Activated CD8-positive, alpha-beta T cell treated with anti-CD3 and anti-CD28 coated beads for 36 hours (primary cell): Measurements from ENCODE around the gene PRKD2. TPM values are rescaled to one million over a fixed set of nuclear protein-coding genes. Genes with fewer than 3 reads are reported as not detected.

ENCODE experiments used
- ATAC-seq: fragments of 200-7000 bp; cut with Tn5 transposase; one replicate; pipeline ENCODE4 v1.10.0; 2021; ENCODE audit warnings: mild to moderate bottlenecking, moderate library complexity
- CTCF ChIA-PET: fragments of 350-600 bp; sonication (Branson Sonifier 250); formaldehyde crosslinking; loops from one replicate; lab custom pipeline; 2021; ENCODE audit warnings: antibody characterized with exemption; lab: Charles Lee
- POLR2A ChIA-PET: fragments of 350-600 bp; sonication (Branson Sonifier 250); formaldehyde crosslinking; loops from one replicate; lab custom pipeline; 2021; ENCODE audit warnings: antibody characterized with exemption; lab: Charles Lee
- DNase-seq: peaks from one replicate; pipeline ENCODE4 v3.0.0-alpha.2; 2020
- H3K27ac Mint-ChIP-seq: one replicate; pipeline ENCODE4 v1.8.0; 2021; ENCODE audit warnings: mild to moderate bottlenecking, mixed read lengths
- H3K27me3 Mint-ChIP-seq: one replicate; pipeline ENCODE4 v1.8.0; 2021; ENCODE audit warnings: mixed read lengths
- H3K36me3 Mint-ChIP-seq: one replicate; pipeline ENCODE4 v1.8.0; 2021; ENCODE audit warnings: low read depth, mixed read lengths
- H3K4me1 Mint-ChIP-seq: one replicate; pipeline ENCODE4 v1.8.0; 2021; ENCODE audit warnings: low read depth, mixed read lengths
- H3K4me3 Mint-ChIP-seq: one replicate; pipeline ENCODE4 v1.8.0; 2021; ENCODE audit warnings: mild to moderate bottlenecking, moderate library complexity, mixed read lengths
- H3K9me3 Mint-ChIP-seq: one replicate; pipeline ENCODE4 v1.8.0; 2021; ENCODE audit warnings: mixed read lengths
- intact Hi-C: fragments of 100-400 bp; cut with micrococcal nuclease; formaldehyde crosslinking; loops from one replicate; pipeline ENCODE4 v1.10.0; 2022
- total RNA-seq, 2 experiments: library from RNA; stranded (reverse); gene quantifications; one replicate each; pipeline ENCODE4 v1.2.3, GENCODE V29; 2021
- TF ChIP-seq, protein P1 (sequence below): fragments of 200-600 bp; IDR thresholded peaks from one replicate; pipeline ENCODE4 v1.8.0; 2022; ENCODE audit warnings: antibody characterized with exemption, mild to moderate bottlenecking

PRKD2 gene
- total RNA-seq, 2 experiments from 2014 or later: 81.1 to 86.0 TPM

DNA sequence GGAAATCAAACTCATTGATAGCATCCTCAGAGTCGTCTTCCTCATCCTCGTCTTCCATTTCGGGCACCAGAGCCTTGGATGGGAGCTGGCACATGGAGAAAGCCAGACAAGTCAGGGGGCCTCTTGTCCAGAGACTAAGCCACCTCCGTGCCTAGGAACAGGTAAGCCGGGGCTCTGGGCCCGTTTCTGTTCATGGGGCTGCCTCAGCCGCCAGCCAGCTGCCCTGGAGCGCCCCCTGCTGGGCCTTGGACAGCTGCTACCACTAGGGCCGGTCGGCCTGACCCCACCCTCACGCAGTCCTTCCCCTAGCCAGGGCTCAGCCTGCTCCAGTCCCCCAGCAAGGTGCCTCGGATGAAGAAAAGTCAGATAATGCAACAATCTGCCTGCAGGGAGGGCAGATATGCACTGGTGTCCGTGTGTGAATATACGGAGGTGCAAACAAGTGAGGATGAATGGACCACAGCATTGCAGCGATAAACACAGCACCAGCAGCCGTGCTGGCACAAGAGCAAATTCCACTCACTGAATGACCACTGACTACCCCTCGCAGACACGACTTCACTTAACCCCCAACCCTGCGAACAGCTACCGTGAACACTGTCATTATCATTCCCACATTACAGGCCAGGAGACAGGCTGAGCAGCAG is 11.9 kb upstream of the PRKD2 start:
- DNase-seq (peak; percentile 88), ATAC-seq (peak; percentile 90)
- intact Hi-C loops: loop anchor here (1.0 to 10.0 kb wide), 2 partner anchors 25 to 114 kb away; no protein-coding TSS in a partner anchor
- ChIA-PET CTCF (interaction anchor here (0.7 to 6.4 kb wide), 27 partner anchors 9 to 284 kb away, joined by 3 to 95 read pairs (median 7); partner anchors contain the start of genes DACT3 and PRKD2), POLR2A (interaction anchor here (0.6 to 2.1 kb wide), 5 partner anchors 11 to 115 kb away, joined by 3 to 10 read pairs (median 3); partner anchors contain the start of gene PRKD2)
- TF ChIP-seq, protein P1, sequence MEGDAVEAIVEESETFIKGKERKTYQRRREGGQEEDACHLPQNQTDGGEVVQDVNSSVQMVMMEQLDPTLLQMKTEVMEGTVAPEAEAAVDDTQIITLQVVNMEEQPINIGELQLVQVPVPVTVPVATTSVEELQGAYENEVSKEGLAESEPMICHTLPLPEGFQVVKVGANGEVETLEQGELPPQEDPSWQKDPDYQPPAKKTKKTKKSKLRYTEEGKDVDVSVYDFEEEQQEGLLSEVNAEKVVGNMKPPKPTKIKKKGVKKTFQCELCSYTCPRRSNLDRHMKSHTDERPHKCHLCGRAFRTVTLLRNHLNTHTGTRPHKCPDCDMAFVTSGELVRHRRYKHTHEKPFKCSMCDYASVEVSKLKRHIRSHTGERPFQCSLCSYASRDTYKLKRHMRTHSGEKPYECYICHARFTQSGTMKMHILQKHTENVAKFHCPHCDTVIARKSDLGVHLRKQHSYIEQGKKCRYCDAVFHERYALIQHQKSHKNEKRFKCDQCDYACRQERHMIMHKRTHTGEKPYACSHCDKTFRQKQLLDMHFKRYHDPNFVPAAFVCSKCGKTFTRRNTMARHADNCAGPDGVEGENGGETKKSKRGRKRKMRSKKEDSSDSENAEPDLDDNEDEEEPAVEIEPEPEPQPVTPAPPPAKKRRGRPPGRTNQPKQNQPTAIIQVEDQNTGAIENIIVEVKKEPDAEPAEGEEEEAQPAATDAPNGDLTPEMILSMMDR: peak; percentile 94
- peak overlapping the region; percentile 65 for H3K27ac Mint-ChIP-seq
- no peaks in the 10 kb centered on the region for H3K27me3 Mint-ChIP-seq
- H3K4me1 Mint-ChIP-seq: peaks cover 11% of the 10 kb centered on the region
- H3K4me3 Mint-ChIP-seq: no peak overlapping the region
- peaks cover 41% of the 10 kb centered on the region for H3K36me3 Mint-ChIP-seq
- no peaks in the 10 kb centered on the region for H3K9me3 Mint-ChIP-seq

GRCh38 chr19:46728208-46728607 is 11.3 kb upstream of the PRKD2 start:
- ATAC-seq (no peak), DNase-seq (no peak)
- Mint-ChIP-seq H3K27me3 (no peaks in the 10 kb centered on the region), H3K4me1 (peaks cover 11% of the 10 kb centered on the region), H3K4me3 (no peak overlapping the region), H3K36me3 (peaks cover 41% of the 10 kb centered on the region), H3K9me3 (no peaks in the 10 kb centered on the region), H3K27ac (no peak overlapping the region)
- ChIA-PET POLR2A (interaction anchor here (1.3 to 2.1 kb wide), 4 partner anchors 10 to 114 kb away, joined by 3 to 10 read pairs (median 6); no protein-coding TSS in a partner anchor), CTCF (interaction anchor here (0.7 to 6.4 kb wide), 25 partner anchors 9 to 199 kb away, joined by 3 to 95 read pairs (median 8); partner anchors contain the start of genes DACT3 and PRKD2)
- TF ChIP-seq, protein P1: no peak
- intact Hi-C loops: loop anchor here (10.0 kb wide), 1 partner anchor 113 kb away; no protein-coding TSS in a partner anchor

DNA sequence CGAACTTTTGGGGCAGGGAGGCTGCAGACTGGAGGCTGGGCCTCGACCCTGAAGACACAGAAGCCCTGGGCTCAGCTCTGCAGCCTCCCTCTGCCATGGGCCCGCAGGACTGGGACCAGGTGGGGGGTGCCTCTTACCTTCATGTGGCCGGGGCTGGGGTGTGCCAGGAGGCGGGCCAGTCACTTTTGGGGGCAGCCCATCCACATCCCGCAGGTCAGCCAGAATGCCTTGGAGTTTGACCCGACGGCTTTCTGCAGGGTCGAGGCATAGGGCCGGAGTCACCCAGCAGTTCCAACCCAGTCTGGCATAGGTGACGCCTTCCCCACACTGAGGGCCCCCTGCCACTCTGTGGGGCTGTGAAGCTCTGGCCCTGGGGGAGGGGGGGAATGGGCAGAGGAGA is 10.8 kb upstream of the PRKD2 start:
- TF ChIP-seq, protein P1: no peak
- POLR2A ChIA-PET: interaction anchor here (1.3 to 2.1 kb wide), 2 partner anchors 16 to 114 kb away, joined by 3 to 10 read pairs; no protein-coding TSS in a partner anchor
- intact Hi-C loops: loop anchor here (10.0 kb wide), 1 partner anchor 113 kb away; no protein-coding TSS in a partner anchor

GRCh38 chr19:46726971-46727501 is 10.1 kb upstream of the PRKD2 start:
- no peak for ATAC-seq
- CTCF ChIA-PET: interaction anchor here (1.3 to 6.4 kb wide), 6 partner anchors 8 to 30 kb away, joined by 4 to 95 read pairs (median 18); partner anchors contain the start of gene PRKD2
- no peak for DNase-seq
- peaks cover 14% of the 10 kb centered on the region for H3K4me1 Mint-ChIP-seq
- POLR2A ChIA-PET: interaction anchor here (2.1 kb wide), 1 partner anchor 17 kb away, joined by 10 read pairs; no protein-coding TSS in a partner anchor
- H3K36me3 Mint-ChIP-seq: peaks cover 45% of the 10 kb centered on the region
- no peak overlapping the region for H3K27ac Mint-ChIP-seq
- intact Hi-C loops: loop anchor here (10.0 kb wide), 1 partner anchor 112 kb away; no protein-coding TSS in a partner anchor
- TF ChIP-seq, protein P1: no peak
- no peaks in the 10 kb centered on the region for H3K27me3 Mint-ChIP-seq
- H3K4me3 Mint-ChIP-seq: no peak overlapping the region
- no peaks in the 10 kb centered on the region for H3K9me3 Mint-ChIP-seq

More for the DNA sequence above, 10.8 kb upstream of the PRKD2 start:
- no peaks in the 10 kb centered on the region for H3K9me3 Mint-ChIP-seq
- DNase-seq (no peak), ATAC-seq (no peak)
- H3K4me3 Mint-ChIP-seq: no peak overlapping the region
- H3K27me3 Mint-ChIP-seq: no peaks in the 10 kb centered on the region
- peaks cover 11% of the 10 kb centered on the region for H3K4me1 Mint-ChIP-seq
- peaks cover 41% of the 10 kb centered on the region for H3K36me3 Mint-ChIP-seq
- H3K27ac Mint-ChIP-seq: no peak overlapping the region
- CTCF ChIA-PET: interaction anchor here (0.7 to 6.4 kb wide), 22 partner anchors 9 to 198 kb away, joined by 3 to 95 read pairs (median 8); partner anchors contain the start of gene PRKD2
